HTR-8/SVneo (cell line): ENCODE data around the gene NINJ1.

Experiments used
- DNase-seq: peaks from one replicate; pipeline ENCODE4 v3.0.0; 2011; ENCODE audit warnings: low spot score, mixed read lengths; ENCODE audit not compliant: insufficient read length
- FAIRE-seq: peaks from 2 replicates; lab custom pipeline; 2011; peaks lifted over from hg19 to GRCh38; lab: Jason Lieb, UNC

The NINJ1 gene, protein sequence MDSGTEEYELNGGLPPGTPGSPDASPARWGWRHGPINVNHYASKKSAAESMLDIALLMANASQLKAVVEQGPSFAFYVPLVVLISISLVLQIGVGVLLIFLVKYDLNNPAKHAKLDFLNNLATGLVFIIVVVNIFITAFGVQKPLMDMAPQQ

DNA sequence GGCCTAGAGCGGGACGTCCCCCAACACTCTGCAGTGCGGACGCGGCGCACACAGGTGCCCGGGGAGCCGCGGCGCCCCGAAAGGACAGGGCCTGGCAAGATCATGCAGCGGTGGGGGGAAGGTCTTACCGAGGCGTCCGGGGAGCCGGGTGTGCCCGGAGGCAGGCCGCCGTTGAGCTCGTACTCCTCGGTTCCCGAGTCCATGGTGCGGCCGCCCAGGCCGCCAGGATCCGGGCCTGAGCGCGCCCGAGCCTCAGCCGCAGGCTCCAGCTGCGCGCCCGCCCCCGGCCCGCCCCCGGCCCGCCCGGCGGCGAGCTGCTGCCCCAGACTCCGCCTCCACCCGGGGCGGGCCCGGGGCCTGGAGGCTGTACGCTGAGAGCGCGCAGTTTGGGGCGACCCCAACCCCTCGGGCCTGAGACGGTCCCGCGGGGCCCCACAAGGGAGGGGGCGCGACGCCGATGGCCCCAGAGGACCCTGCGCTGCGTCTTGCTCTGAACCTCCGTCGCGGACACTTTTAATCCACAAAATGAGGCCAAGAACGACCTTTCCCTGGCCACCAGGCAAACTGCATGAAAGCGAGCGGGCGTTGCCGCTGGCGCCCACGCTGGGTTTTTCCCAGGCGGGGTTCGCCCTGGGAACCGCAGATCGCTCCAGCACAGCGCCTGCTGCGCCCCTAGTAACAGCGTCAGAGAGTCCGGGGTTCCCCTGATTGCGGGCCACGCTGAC is at the start of gene NINJ1:
Gene NINJ1, minus strand, starts transcription at position 237 of the 725 bp plus-strand sequence. Its CDS starts 34 bp downstream, at position 203.
- FAIRE-seq (no peak), DNase-seq (peak; percentile 77)

DNA sequence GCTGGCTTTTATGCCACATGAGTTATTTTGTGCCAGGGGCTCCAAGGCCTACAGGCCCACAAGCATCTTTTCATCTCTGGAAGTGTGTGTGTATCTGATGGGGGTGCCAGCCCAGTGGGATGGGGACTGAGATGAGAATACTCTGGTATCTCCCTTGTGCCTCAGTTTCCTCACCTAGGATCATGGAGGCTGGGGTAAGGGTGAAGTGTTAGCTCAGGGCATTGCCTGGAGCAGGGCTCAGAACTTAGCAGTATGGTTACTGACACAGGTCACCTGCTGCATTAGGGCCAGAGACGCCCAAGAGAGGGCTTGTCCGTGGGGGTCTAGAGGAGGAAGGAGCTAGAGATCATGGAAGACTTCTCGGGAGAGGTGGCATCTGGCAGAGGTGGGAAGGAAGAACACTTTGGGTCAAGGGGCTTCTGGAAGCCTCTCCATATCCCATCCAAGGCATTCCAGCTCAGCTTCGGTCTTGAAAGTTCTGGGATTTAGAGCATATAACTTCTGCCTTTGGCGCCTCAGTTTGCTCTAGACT is 49.1 kb upstream of the NINJ1 start:
- no peak for DNase-seq
- FAIRE-seq = no peak

DNA sequence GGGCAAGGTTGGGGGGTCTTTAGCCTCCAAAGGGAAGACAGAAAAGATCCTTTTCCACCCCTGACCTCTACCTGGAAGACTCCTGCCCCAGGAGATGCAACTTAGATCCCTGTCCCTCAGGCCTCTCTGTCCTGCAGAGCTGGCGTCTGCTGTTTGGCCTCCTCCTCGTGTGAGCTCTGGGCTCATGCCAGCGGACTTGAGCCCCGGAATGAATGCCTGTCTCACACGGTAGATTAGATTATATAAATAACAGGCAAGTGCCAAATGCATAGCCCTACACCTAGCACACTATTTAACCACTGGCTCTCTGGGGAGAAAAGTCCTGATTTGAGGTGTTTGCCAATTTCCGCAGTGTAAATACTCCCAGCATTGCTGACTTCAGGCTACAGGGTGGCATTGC is 48.5 kb upstream of the NINJ1 start:
- FAIRE-seq (no peak), DNase-seq (no peak)

DNA sequence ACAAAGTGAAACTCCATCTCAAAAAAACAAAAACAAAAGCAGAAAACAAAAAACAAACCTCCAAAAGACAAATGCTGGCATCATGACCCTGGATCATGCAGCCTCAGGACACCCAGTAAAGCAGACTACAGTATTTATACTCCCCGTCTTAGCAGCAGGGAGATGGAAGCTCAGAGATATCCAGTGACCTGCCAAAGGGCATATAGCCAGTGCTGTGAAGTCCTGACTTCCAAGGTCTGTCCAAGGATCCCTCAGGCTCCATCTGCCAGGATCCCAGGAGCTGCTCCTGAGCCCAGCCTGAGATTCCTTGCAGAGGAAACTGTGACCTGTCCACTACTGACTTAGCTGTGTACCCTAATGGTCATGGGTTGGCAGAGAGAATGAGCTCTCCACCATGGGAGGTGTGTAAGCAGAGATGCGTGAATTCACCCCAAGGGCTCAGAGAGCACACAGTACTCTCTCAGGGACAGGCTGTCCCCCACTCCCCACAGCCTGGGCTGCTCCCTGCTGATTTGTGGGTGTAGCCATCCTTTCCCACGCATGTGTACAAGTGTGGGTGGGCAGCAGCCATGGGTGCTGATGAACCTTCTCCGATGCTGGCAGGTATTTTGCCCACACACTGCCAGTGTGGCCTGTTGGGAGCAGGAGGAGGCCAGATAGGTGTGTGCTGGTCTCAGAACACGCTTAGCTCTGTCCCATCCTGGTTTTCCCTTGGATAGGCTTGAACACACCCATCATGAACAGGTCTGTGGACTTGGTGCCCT is 47.8 kb upstream of the NINJ1 start:
- no peak for DNase-seq
- FAIRE-seq = no peak

DNA sequence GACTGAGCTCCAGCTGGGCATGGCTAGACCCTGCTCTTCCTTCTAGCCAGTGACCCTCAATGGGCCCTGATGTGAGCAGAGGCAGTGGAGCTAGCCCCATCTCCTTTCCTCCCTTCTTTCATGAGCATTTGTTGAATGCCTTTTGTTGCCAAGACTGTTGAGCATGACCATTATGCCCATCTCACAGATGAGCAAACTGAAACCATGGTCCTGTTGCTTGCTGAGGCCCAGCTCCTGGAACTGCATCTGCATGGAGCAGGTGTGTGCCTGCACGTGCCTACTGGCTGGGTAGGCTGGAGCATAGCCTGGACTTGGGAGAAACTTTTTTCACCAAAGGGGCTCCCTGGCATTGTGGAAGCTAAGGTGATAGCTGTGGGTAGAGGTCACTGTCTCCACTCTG is 46.9 kb upstream of the NINJ1 start:
- FAIRE-seq (no peak), DNase-seq (no peak)

DNA sequence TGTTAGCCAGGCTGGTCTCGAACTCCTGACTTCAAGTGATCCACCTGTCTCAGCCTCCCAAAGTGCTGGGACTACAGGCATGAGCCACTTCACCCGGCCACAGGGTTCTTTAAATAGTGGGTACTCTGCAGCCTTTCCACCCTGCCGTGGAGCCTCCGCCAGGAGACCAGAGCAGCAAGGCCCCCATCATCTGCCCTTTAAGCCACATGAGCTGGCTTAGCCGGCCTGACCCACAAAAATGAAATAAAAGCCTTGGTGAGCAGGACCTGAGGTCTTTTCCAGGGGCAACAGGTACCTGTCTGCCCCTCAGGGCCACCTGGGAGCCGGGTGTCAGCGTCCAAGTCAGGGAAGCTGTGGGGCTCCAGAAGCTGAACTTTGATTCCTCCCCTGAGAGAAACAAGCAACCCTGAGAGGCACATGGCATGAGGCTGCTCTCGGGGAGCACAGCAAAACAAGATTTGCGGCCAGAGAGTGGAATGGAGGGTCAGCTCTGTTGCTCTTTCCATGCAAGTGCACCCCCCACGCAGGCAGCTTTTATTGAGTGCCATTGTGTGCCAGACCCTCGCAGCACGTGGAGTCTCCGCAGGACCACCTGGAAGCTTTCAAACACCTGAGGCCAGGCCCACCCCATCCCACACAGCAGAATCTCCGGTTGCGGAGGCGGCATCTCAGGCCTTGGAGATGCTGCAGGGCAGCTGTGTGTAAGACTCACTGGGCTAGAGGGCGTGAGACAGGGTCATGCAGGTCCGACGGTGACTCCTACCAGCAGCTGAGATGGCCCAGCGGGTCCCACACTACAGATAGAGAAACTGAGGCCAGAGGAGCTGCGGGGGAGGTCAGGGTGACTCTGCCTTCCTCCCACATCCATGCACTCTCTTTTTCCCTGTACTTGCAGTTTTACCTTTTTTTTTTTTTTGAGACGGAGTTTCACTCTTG is 45.1 kb upstream of the NINJ1 start:
- FAIRE-seq (no peak), DNase-seq (no peak)

DNA sequence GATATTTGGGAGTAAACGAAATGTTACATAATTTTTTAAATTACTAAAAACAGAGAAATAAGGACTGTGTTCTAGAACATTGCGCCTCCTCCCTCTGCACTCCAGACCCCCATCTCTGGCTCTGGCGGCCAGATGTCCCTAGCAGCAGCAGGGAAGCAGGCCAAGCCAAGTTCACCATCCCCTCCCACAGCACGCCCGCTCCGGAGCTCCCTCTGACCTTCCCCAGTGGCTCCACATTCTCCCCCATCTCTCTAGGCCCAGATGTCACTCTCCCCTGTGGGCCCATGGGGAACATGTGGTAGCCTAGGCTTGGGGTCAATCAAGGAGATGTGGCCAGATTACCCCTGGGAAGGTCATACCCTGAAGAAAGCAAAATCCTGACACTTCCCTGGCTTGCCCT is 43.6 kb upstream of the NINJ1 start:
- no peak for FAIRE-seq
- no peak for DNase-seq

DNA sequence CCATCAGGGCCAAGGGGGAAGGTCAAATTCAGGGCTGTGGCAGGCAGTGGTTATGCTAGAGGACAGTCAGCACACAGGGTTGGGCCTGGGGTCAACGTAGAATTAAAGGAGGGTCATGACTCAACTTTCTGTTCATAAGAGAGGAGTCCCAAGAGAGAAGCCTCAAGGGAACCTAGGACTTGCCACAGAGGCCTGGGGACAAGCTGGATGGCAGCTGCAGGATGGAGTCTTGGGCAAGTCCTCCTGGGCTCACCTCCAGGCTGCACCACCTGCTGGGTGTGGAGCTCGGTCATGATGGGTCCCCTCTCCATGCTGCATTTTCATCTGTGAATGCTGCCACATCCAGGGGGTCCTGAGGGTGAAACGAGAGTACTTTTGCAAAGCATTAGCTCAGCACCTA is 40.9 kb upstream of the NINJ1 start:
- no peak for DNase-seq
- no peak for FAIRE-seq

DNA sequence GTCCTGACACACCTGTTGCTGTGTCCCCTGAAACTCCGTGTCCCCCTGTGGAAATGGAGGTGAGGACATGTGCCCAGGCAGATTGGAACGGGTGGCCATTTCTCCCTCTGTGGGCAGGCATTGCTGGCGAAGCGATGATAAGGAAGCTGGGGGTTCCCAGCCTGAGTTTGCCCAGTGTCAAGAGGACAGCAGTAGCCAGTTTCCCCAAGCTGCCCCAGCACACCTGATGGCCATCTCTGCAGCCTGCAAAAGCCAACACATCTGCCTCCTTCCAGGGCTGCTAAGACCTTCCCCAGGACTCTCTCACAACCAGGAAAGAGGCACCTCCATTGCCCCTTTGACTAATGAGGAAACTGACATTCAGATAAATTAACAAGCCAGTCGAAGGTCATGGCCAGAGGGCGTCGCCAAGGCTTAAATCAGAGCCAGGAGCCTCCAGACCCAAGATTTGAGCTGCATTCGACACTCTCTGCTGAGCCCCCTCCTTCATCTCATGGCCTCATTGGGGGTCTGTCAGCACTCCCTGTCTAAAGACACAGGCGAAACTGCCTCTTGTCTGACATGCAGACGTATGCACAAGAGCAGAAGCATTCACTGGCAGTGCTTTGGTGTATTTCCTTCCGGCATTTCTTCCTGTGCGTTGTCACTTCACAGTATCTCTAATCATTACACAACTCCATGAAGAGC is 39.5 kb upstream of the NINJ1 start:
- FAIRE-seq (no peak), DNase-seq (no peak)

DNA sequence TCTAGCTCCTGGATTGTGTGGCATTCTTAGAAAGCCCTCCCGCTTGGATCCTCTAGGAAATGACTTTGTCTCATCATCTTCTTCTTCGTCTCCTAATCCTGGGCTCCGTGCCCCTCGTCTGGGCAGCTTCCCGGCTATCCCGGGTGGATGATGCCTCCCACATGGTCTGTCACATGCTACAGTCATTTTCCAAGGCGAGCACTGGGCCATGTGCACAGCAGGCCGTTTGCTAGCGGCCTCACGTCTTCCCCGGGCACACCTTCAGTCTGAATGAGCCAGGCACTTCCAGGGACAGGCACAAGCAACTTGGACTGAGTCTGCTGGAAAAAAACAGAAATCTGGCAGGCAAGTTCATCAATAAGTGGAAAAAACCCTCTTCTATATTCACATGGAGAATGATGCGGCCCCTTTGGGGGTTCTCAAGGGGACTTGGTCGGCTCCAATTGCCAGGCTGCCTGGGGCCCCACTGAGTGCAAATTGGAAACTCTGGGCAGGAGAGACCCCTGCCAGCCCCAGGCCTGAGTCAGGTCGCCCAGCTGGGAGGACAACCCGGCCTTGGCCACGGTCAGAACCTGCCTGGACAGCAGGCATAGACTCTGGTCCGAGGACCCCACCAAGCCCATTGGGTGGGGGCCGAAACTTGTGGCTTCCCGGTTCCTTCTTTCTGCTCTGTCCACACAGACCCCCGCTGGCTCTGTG is 38.8 kb upstream of the NINJ1 start:
- no peak for DNase-seq
- FAIRE-seq = no peak

DNA sequence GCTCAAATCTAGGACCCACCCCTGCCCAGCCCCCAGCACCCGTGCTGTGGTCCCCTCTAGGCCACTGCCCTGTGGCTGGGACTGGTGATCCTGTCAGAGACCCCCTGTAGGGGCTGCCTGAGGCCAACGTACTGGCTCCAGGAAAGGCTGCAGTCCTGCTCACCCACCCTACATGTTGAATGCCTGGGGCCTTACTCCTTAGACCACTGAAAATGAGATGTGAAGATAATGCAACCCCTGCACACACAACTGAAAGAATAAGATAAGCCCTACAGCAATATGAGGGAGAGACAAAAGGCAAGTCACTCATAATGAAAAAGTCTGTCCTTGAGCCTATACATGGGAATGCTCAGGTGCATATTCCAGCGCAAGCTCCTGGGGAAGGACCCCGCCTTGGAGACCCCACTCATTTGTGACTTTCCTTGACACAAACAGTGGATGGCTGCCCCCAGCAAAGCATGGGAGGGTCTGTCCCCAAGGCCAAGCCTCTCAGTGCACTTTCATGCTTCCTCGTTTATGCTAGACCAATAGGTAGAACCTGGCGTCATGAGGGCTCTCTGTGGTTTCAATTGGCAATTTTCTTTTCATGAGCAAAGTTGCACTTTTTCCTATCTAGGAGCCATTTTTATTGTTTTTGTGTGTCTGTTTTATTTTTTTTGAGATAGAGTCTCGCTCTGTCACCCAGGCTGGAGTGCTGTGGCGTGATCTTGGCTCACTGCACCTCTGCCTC is 37.4 kb upstream of the NINJ1 start:
- no peak for FAIRE-seq
- no peak for DNase-seq

DNA sequence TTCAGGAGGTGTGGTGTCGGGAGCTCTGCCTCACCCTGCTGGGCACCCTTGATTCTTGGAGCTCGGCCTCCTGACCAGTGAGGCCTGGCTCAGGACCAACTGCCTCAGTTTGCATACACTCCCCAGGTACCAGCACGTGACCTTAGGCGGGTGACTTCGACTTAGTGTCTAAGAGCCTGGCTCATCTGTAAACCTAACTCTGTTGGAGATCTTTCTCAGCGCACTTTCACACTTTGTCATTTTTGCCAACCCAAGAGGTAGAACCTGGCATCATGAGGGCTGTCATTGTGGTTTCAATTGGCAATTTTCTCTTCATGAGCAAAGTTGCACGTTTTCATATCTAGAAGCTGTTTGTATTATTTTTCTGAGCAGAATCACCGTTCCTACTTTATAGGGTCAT is 36.5 kb upstream of the NINJ1 start:
- DNase-seq = no peak
- no peak for FAIRE-seq

DNA sequence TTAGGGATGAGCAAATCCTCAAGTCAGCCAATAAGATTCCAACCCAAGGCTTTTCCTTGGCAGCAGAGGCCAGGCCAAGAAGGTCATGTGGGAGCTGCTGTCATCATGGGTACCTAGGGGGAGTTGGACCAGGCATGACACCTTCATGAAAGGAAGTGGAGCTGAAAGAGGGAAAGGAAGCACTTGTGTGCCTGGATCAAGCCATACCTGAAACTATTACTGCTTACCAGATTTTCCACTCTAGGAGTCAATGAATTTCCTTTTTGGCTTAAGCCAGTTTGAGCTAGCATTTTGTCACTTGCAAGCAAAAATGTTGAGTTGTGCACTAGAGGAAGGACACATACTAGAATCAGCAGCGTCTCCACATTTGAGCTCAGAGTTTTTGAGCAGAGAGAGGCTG is 35.4 kb upstream of the NINJ1 start:
- FAIRE-seq (no peak), DNase-seq (no peak)

DNA sequence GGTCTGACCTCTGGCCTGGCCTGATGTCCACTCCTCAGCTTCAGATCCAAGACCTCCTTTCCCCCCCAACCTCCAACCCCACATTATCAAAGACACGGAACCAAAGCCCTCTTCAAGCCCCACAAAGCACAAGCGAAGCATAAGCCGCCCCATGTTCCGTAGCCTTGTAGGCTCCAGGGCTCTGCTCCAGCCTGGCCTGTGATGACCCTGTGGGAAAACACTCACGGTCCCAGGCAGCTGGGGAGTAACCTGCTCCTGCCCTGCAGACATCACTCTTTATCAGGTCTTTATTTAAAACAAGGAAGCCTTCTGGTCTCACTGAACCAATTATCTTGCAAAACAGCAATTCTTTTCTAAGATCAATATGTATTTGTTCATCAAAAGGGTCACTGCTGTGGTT is 34.5 kb upstream of the NINJ1 start:
- FAIRE-seq (no peak), DNase-seq (no peak)

DNA sequence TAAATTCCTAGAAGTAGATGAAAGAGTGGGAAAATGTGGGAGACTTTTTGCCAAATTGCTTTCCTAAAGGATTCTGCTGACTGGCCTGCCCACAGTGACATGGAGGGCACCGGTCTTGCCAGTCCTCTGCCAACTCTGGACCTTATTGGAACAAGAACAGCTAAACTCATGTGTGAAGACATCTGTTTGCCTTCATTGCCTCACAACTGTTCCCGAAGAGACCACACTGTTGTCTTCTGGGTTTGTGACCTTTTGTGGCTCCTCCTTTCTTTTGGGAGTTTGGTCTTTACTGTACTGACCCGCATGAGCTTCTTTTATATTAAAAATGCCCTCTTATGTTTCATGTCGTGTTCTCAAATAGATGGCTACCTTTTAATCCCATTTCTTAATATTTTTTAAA is 33.8 kb upstream of the NINJ1 start:
- DNase-seq (no peak), FAIRE-seq (no peak)

DNA sequence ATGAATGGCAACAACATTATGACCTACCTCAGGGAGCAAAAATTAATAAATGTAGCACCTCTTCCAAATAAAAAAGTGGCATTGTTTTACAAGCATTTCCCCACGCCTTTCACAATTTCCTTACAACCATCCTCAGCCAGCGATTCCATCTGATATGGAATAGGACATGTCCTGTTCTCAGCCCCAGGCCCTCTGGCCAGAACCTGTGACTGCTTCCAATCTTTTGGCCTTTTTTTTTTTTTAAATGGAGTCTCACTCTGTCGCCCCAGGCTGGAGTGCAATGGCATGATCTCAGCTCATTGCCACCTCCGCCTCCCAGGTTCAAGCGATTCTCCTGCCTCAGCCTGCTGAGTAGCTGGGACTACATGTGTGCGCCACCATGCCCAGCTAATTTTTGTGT is 33.1 kb upstream of the NINJ1 start:
- FAIRE-seq (no peak), DNase-seq (no peak)

DNA sequence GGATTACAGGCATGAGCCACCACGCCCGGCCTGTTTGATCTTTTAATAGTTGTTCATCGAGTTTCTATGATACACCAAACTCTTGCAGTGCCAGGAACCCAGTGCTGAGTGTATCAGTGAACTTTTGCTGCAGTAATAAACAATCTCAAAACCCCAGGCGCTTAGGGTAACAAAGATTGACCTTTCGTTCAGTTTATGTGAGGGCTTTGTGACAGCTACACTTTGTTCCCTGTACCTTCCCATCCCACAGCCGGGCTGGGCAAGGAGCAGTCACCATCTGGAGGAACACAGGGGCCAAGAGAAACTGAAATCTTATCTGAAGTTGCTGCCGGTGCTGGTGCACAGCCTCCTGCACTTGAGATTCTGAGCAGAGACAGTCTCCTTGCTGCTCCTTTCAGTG is 32.6 kb upstream of the NINJ1 start:
- no peak for DNase-seq
- FAIRE-seq = no peak

DNA sequence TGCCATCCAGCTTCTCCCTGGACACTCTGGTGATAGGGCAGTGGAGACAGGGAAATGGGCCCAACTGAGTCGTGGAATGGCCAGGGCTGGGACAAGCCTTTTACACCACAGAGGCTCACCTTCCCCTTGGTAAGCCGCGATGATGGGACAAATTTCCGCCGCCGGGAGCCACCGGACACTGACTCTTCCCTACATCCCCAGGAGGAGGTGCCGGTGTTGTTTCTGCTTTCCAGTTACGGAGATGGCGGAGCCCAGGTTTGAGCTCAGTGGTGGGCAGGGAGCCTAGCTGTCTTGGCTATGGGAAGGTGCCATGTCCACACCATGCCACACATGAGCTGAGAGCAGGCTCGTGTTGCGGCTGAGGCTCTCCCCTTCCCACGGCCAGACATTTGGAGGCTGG is 30.0 kb upstream of the NINJ1 start:
- FAIRE-seq = no peak
- DNase-seq = no peak
